A549 (cell line): ENCODE data around the gene ZNF804B. TPM values are rescaled to one million over a fixed set of nuclear protein-coding genes. Genes with fewer than 3 reads are reported as not detected.

Experiments
- ATAC-seq, 2 experiments: fragments of 200-7000 bp in 1 of 2; fragments of >200 bp in 1 of 2; cut with Nextera tagmentation in 1 of 2; cut with Tn5 transposase in 1 of 2; 3 replicates each; pipeline versions ENCODE4 v1.8.0 to v1.9.1; 2018 to 2020; ENCODE audit warnings: mild to moderate bottlenecking in 1 of 2, moderate library complexity in 1 of 2
- CTCF ChIA-PET: fragments of 300-600 bp; sonication (Branson Sonifier 250); formaldehyde crosslinking; extraction: SDS; loops from one replicate; lab custom pipeline; 2021; ENCODE audit warnings: antibody characterized with exemption, inconsistent platforms; lab: Yijun Ruan, JAX
- POLR2A ChIA-PET: fragments of 350-600 bp; formaldehyde crosslinking; extraction: SDS; loops from one replicate; lab custom pipeline; 2021; ENCODE audit warnings: antibody characterized with exemption, inconsistent platforms; lab: Yijun Ruan, JAX
- DNase-seq, 2 experiments: peaks; one replicate each; pipeline versions ENCODE4 v3.0.0 to v3.0.0-alpha.2; 2011 to 2016; ENCODE audit warnings: low read depth in 1 of 2, low spot score in 1 of 2
- FAIRE-seq: peaks from 2 replicates; lab custom pipeline; 2011; peaks lifted over from hg19 to GRCh38; lab: Jason Lieb, UNC
- H3K27ac ChIP-seq, 2 experiments: fragments of >200 bp; sonication (Bioruptor Twin); formaldehyde crosslinking; 3 replicates each; pipeline ENCODE4 v1.5.1; 2016 to 2017
- H3K4me1 ChIP-seq: fragments of >200 bp; sonication (Bioruptor Twin); formaldehyde crosslinking; 3 replicates; pipeline ENCODE4 v1.6.1; 2016
- H3K4me2 ChIP-seq: fragments of >200 bp; sonication (Bioruptor Twin); formaldehyde crosslinking; 3 replicates; pipeline ENCODE4 v1.6.1; 2016
- H3K4me3 ChIP-seq: fragments of >200 bp; sonication (Bioruptor Twin); formaldehyde crosslinking; 3 replicates; pipeline ENCODE4 v1.5.1; 2016
- H3K9me3 ChIP-seq: fragments of >200 bp; sonication (Bioruptor Twin); formaldehyde crosslinking; 3 replicates; pipeline ENCODE4 v1.6.1; 2016
- CBX8 ChIP-seq: fragments of 200-600 bp; sonication (generic); IDR thresholded peaks from 2 replicates; pipeline ENCODE4 v1.6.1; 2016
- CTCF ChIP-seq: fragments of >200 bp; sonication (Bioruptor Twin); formaldehyde crosslinking; IDR thresholded peaks from 3 replicates; pipeline ENCODE4 v1.5.1; 2016
- E2F6 ChIP-seq: IDR thresholded peaks from 2 replicates; pipeline ENCODE4 v1.6.1; 2012; ENCODE audit warnings: low read depth, borderline replicate concordance
- ESRRA ChIP-seq: fragments of 150-350 bp; IDR thresholded peaks from 2 replicates; pipeline ENCODE4 v1.6.1; 2014; ENCODE audit warnings: mild to moderate bottlenecking, low read length, borderline replicate concordance
- FOSB ChIP-seq: fragments of 250-450 bp; sonication (Bioruptor Pico); IDR thresholded peaks from 2 replicates; pipeline ENCODE4 v1.5.0; 2020; ENCODE audit warnings: mild to moderate bottlenecking, moderate library complexity
- FOSL2 ChIP-seq, 2 experiments: fragments of 450-650 bp in 1 of 2; fragments of >200 bp in 1 of 2; sonication (Bioruptor Twin) in 1 of 2; formaldehyde crosslinking; IDR thresholded peaks; 2 replicates each; pipeline versions ENCODE4 v1.5.0 to v1.6.1; 2016 to 2020; ENCODE audit warnings: mild to moderate bottlenecking in 1 of 2, moderate library complexity in 1 of 2
- HDAC2 ChIP-seq: fragments of 200-600 bp; sonication (generic); IDR thresholded peaks from 2 replicates; pipeline ENCODE4 v1.6.1; 2016
- HOXB5 ChIP-seq: fragments of 250-450 bp; sonication (Bioruptor Pico); IDR thresholded peaks from 2 replicates; pipeline ENCODE4 v1.5.0; 2020; ENCODE audit warnings: mild to moderate bottlenecking, moderate library complexity
- KDM5A ChIP-seq: fragments of 200-600 bp; sonication (generic); IDR thresholded peaks from 2 replicates; pipeline ENCODE4 v1.6.1; 2016; ENCODE audit warnings: antibody characterized with exemption, mild to moderate bottlenecking
- MAZ ChIP-seq: fragments of 150-350 bp; IDR thresholded peaks from 2 replicates; pipeline ENCODE4 v1.6.1; 2014; ENCODE audit warnings: antibody characterized with exemption, low read depth, low read length, borderline replicate concordance
- POLR2A ChIP-seq: IDR thresholded peaks from 2 replicates; pipeline ENCODE4 v1.6.1; 2012; ENCODE audit warnings: mild to moderate bottlenecking, low read length
- RAD21 ChIP-seq, 2 experiments: fragments of >200 bp in 1 of 2; sonication (Bioruptor Twin) in 1 of 2; formaldehyde crosslinking in 1 of 2; IDR thresholded peaks in 1 of 2; conservative IDR thresholded peaks in 1 of 2; 2 replicates in 1 of 2; 3 replicates in 1 of 2; pipeline ENCODE4 v1.6.1; 2012 to 2018; ENCODE audit warnings: inconsistent platforms in 1 of 2
- RARB ChIP-seq: fragments of 250-450 bp; sonication (Bioruptor Pico); IDR thresholded peaks from 2 replicates; pipeline ENCODE4 v1.8.0; 2021; ENCODE audit warnings: mild to moderate bottlenecking, moderate library complexity
- RFX5 ChIP-seq: fragments of 450-650 bp; IDR thresholded peaks from 2 replicates; pipeline ENCODE4 v1.7.1; 2014; ENCODE audit warnings: antibody characterized with exemption, mild to moderate bottlenecking, moderate library complexity
- SMC3 ChIP-seq: fragments of >200 bp; sonication (Bioruptor Twin); formaldehyde crosslinking; IDR thresholded peaks from 3 replicates; pipeline ENCODE4 v1.6.1; 2018; ENCODE audit warnings: inconsistent platforms
- SREBF2 ChIP-seq: fragments of 450-650 bp; IDR thresholded peaks from 2 replicates; pipeline ENCODE4 v1.6.1; 2014; ENCODE audit warnings: mild to moderate bottlenecking, moderate library complexity
- TFCP2L1 ChIP-seq: fragments of 250-450 bp; sonication (Bioruptor Pico); IDR thresholded peaks from 2 replicates; pipeline ENCODE4 v1.5.0; 2021; ENCODE audit warnings: mild to moderate bottlenecking
- WGBS: methylation state at CpG from one replicate; pipeline ENCODE4 v1.1.6; 2017; ENCODE audit errors: missing lambda C conversion rate; 5-methylcytosine and 5-hydroxymethylcytosine counted together
- polyA plus RNA-seq, 4 experiments: library from polyadenylated mRNA; depleted of rRNA in 3 of 4; stranded (reverse); fragments of >200 nt; fragmentation: RNase III in 1 of 4; extraction: RNeasy Plus Mini Kit Qiagen cat#74134 plus additional on column Dnase treatment in 1 of 4; gene quantifications; 2 replicates in 3 of 4; 3 replicates in 1 of 4; pipeline ENCODE4 v1.2.3, GENCODE V29; 2011 to 2017

The ZNF804B gene
- polyA plus RNA-seq, 2 of the 4 experiments (the other 2 are of a cell fraction): not detected

- ChIA-PET POLR2A (no interaction called here), CTCF (no interaction called here)
- FAIRE-seq: no peak
- no peaks in the 10 kb centered on the region for H3K9me3 ChIP-seq
- DNase-seq: no peak
- H3K4me3 ChIP-seq: no peak overlapping the region
- no peaks in the 10 kb centered on the region for H3K4me1 ChIP-seq
- no peak overlapping the region for H3K4me2 ChIP-seq
- TF ChIP-seq RARB (CRISPR knock-in tag) (no peak), MAZ (no peak), KDM5A (no peak), SREBF2 (no peak)
- H3K27ac ChIP-seq: no peak overlapping the region
- ATAC-seq: no peak
These were observed 16.3 kb downstream of the ZNF804B start for GRCh38 chr7:88775838-88776237.

- Histone ChIP-seq H3K27ac (no peak overlapping the region), H3K4me3 (no peak overlapping the region), H3K4me2 (no peak overlapping the region), H3K9me3 (no peaks in the 10 kb centered on the region), H3K4me1 (no peaks in the 10 kb centered on the region)
- no peak for FAIRE-seq
- no peak for ATAC-seq
- POLR2A ChIA-PET: no interaction called here
- DNase-seq: no peak
- CTCF ChIA-PET: no interaction called here
- TF ChIP-seq TFCP2L1 (no peak), KDM5A (no peak), E2F6 (no peak), FOSB (no peak), RFX5 (no peak), ESRRA (no peak), MAZ (no peak), HDAC2 (no peak), HOXB5 (CRISPR knock-in tag) (no peak)
- TF ChIP-seq, all 56 proteins: peak for 0
- 22% methylated on average over 2 of the region's 2 CpGs for WGBS
These were observed 28.3 kb downstream of the ZNF804B start for GRCh38 chr7:88787777-88788176.

- no peak overlapping the region for H3K4me3 ChIP-seq
- H3K4me1 ChIP-seq: no peaks in the 10 kb centered on the region
- TF ChIP-seq RAD21 (conservative IDR thresholded peaks at IDR 0.05 in 1 of 2, IDR thresholded peaks at IDR 0.05 in 1 of 2): peak; percentile 34 to 43; a peak in 3 of 5 replicates
- no peak for TF ChIP-seq CBX8
- peak; percentile 56 for TF ChIP-seq CTCF
- TF ChIP-seq SMC3: peak; percentile 55
- no peak for FAIRE-seq
- 3% methylated on average over 2 of the region's 2 CpGs for WGBS
- ATAC-seq: peak; percentile 62 to 66; a peak in 4 of 6 replicates
- no peak overlapping the region for H3K27ac ChIP-seq
- DNase-seq: peak; percentile 4 to 27
- H3K9me3 ChIP-seq: no peaks in the 10 kb centered on the region
- H3K4me2 ChIP-seq: no peak overlapping the region
- POLR2A ChIA-PET: no interaction called here
- CTCF ChIA-PET: interaction anchor here (1.0 kb wide), 1 partner anchor 1633 kb away, joined by 3 read pairs; no protein-coding TSS in a partner anchor
These were observed 30.1 kb downstream of the ZNF804B start for GRCh38 chr7:88789480-88790064.

- no peaks in the 10 kb centered on the region for H3K9me3 ChIP-seq
- WGBS: 2% methylated on average over 4 of the region's 4 CpGs
- ChIA-PET CTCF (no interaction called here), POLR2A (no interaction called here)
- DNase-seq (no peak), FAIRE-seq (no peak), ATAC-seq (no peak)
- no peak overlapping the region for H3K27ac ChIP-seq
- TF ChIP-seq ESRRA (no peak), FOSL2 (IDR thresholded peaks at IDR 0.05) (no peak), FOSL2 (CRISPR knock-in tag; IDR thresholded peaks at IDR 0.05) (no peak), POLR2A (no peak)
- H3K4me2 ChIP-seq: no peak overlapping the region
- no peaks in the 10 kb centered on the region for H3K4me1 ChIP-seq
- H3K4me3 ChIP-seq: no peak overlapping the region
These were observed 32.4 kb downstream of the ZNF804B start for GRCh38 chr7:88791891-88792290.
